Measurements from ENCODE around the gene FAM50A.

The FAM50A gene

GRCh38 chrX:154413142-154413541 is 30.8 kb upstream of the FAM50A start:
- no peak for DNase-seq

GRCh38 chrX:154417157-154417556 is 26.8 kb upstream of the FAM50A start:
- DNase-seq: no peak

- DNase-seq: no peak
These were observed 24.8 kb upstream of the FAM50A start for GRCh38 chrX:154419189-154419588.

GRCh38 chrX:154419688-154420401 is 24.1 kb upstream of the FAM50A start:
- DNase-seq: no peak

- no peak for DNase-seq
These were observed 23.6 kb upstream of the FAM50A start for GRCh38 chrX:154420402-154420756.

- no peak for DNase-seq
These were observed 16.8 kb upstream of the FAM50A start for GRCh38 chrX:154426916-154427770.

- DNase-seq: peak; percentile 83
These were observed 15.5 kb upstream of the FAM50A start, which contains the start of gene ATP6AP1 for GRCh38 chrX:154428176-154429171. Gene ATP6AP1 (plus strand): TSS chrX:154428677. CDS start chrX:154428693, 16 bp downstream.

GRCh38 chrX:154429711-154430110 is 14.2 kb upstream of the FAM50A start:
- DNase-seq: no peak

GRCh38 chrX:154430479-154430878 is 13.5 kb upstream of the FAM50A start:
- DNase-seq: no peak

GRCh38 chrX:154430916-154431315 is 13.0 kb upstream of the FAM50A start:
- no peak for DNase-seq

GRCh38 chrX:154431341-154431740 is 12.6 kb upstream of the FAM50A start:
- DNase-seq: no peak

GRCh38 chrX:154432210-154432609 is 11.7 kb upstream of the FAM50A start:
- DNase-seq: no peak

GRCh38 chrX:154433605-154434004 is 10.3 kb upstream of the FAM50A start:
- no peak for DNase-seq

GRCh38 chrX:154434394-154435168 is 9.4 kb upstream of the FAM50A start:
- DNase-seq: no peak

GRCh38 chrX:154435171-154435733 is 8.7 kb upstream of the FAM50A start:
- no peak for DNase-seq

GRCh38 chrX:154436374-154436982 is 7.5 kb upstream of the FAM50A start:
- peak; percentile 43 for DNase-seq

- peak; percentile 4 for DNase-seq
These were observed 6.8 kb upstream of the FAM50A start, which contains the start of gene GDI1 for GRCh38 chrX:154436983-154437752. Gene GDI1 (plus strand): TSS chrX:154437154. CDS start chrX:154437255, 101 bp downstream.

- DNase-seq: no peak
These were observed 5.7 kb upstream of the FAM50A start for GRCh38 chrX:154437971-154438893.

GRCh38 chrX:154439841-154440240 is 4.1 kb upstream of the FAM50A start:
- no peak for DNase-seq

Measured in NCI-H748 treated with DMSO at 0.1 percent for 48 hours (cell line).